Thoracic aorta (tissue), 2 donors: ENCODE data around the gene ZNF750. TPM values are rescaled to one million over a fixed set of nuclear protein-coding genes. Genes with fewer than 3 reads are reported as not detected.

Experiments
- ATAC-seq: fragments of 150-250 bp; one replicate; pipeline ENCODE4 v1.8.0; 2017; ENCODE audit warnings: low read depth; ENCODE audit not compliant: insufficient number of reproducible peaks, low FRiP score
- DNase-seq: peaks from one replicate; pipeline ENCODE4 v3.0.0-alpha.2; 2020; ENCODE audit warnings: low spot score
- H3K27ac ChIP-seq, 2 donors: fragments of 200-600 bp; sonication (generic); 1 replicate in 1 of 2; 2 replicates in 1 of 2; pipeline ENCODE4 v1.5.1; 2016; ENCODE audit warnings: mild to moderate bottlenecking in 2 of 2, moderate library complexity in 2 of 2
- H3K27me3 ChIP-seq: fragments of 200-600 bp; sonication (generic); replicated peaks from 2 replicates; pipeline ENCODE4 v1.6.0; 2016; ENCODE audit warnings: mild to moderate bottlenecking; ENCODE audit not compliant: insufficient read depth
- H3K36me3 ChIP-seq: fragments of 200-600 bp; sonication (generic); one replicate; pipeline ENCODE4 v1.5.1; 2016
- H3K4me1 ChIP-seq, 2 donors: fragments of 200-600 bp; sonication (generic); 1 replicate in 1 of 2; 2 replicates in 1 of 2; pipeline versions ENCODE4 v1.5.1 to v1.6.0; 2016; ENCODE audit warnings: low read depth in 2 of 2, mild to moderate bottlenecking in 1 of 2; ENCODE audit not compliant: control insufficient read depth in 1 of 2
- H3K4me3 ChIP-seq: fragments of 200-600 bp; sonication (generic); 2 replicates; pipeline ENCODE4 v1.5.1; 2016; ENCODE audit warnings: mild to moderate bottlenecking
- H3K9me3 ChIP-seq: fragments of 200-600 bp; sonication (generic); 2 replicates; pipeline ENCODE4 v1.5.1; 2016
- CTCF ChIP-seq: fragments of 200-600 bp; sonication (generic); IDR thresholded peaks from one replicate; pipeline ENCODE4 v1.5.1; 2019; ENCODE audit warnings: antibody characterized with exemption
- total RNA-seq, 2 donors: library from RNA; depleted of rRNA; stranded (reverse); fragments of >200 nt; gene quantifications; one replicate each; pipeline versions ENCODE4 v1.1.0 to v1.2.3, GENCODE V29; 2016

ZNF750 gene
- total RNA-seq, 2 donors from 2014 or later = not detected

- TF ChIP-seq CTCF = no peak
- H3K4me3 ChIP-seq = no peak overlapping the region
- ATAC-seq = no peak
- no peak for DNase-seq
- H3K27ac ChIP-seq = no peak overlapping the region
- H3K9me3 ChIP-seq = no peaks in the 10 kb centered on the region
- H3K4me1 ChIP-seq = no peaks in the 10 kb centered on the region
- no peaks in the 10 kb centered on the region for H3K27me3 ChIP-seq
- no peaks in the 10 kb centered on the region for H3K36me3 ChIP-seq
These were observed 9.6 kb downstream of the ZNF750 start for GRCh38 chr17:82830249-82830661.

GRCh38 chr17:82828875-82829487, 10.8 kb downstream of the ZNF750 start:
- ATAC-seq = no peak
- H3K36me3 ChIP-seq = no peaks in the 10 kb centered on the region
- no peak overlapping the region for H3K27ac ChIP-seq
- no peaks in the 10 kb centered on the region for H3K9me3 ChIP-seq
- no peak for TF ChIP-seq CTCF
- H3K4me3 ChIP-seq = no peak overlapping the region
- DNase-seq = no peak
- H3K27me3 ChIP-seq = no peaks in the 10 kb centered on the region
- no peaks in the 10 kb centered on the region for H3K4me1 ChIP-seq

DNA sequence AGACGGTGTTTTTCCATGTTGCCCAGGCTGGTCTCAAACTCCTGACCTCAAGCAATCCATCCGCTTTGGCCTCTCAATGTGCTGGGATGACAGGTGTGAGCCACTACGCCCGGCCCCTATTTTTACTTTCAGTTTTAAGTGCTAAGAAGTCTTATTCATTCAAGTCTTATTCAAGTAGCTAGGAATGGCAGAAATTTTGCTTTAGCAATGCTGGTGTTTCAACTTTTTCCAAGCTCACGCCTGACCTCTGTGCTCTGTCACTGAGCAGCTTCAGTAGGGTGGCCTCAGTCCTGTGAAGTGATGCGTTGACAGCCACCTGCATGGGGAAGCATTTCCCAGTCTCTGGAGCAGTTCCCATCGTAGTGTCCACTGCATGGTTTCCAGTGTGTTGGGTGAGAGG, 12.9 kb downstream of the ZNF750 start:
- H3K27me3 ChIP-seq = no peaks in the 10 kb centered on the region
- DNase-seq (no peak), ATAC-seq (no peak)
- H3K9me3 ChIP-seq = no peaks in the 10 kb centered on the region
- no peak for TF ChIP-seq CTCF
- no peaks in the 10 kb centered on the region for H3K36me3 ChIP-seq
- H3K4me3 ChIP-seq = no peak overlapping the region
- no peaks in the 10 kb centered on the region for H3K4me1 ChIP-seq
- no peak overlapping the region for H3K27ac ChIP-seq

DNA sequence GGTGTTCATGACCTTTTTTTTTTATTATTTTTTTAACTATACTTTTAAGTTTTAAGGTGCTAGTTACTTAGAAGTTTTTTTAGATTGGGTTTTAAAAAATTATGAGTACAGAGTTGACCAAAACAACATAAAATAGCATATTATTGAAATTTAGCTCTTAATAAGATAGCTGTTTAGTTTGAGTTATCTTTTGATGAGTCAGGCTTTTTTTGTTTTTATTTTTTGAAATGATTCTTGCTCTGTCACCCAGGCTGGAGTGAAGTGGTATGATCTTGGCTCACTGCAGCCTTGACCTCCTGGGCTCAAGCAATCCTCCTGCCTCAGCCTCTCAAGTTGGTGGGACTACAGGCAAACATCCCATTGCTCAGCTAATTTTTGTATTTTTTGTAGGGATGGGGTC, 13.6 kb downstream of the ZNF750 start:
- Histone ChIP-seq H3K9me3 (no peaks in the 10 kb centered on the region), H3K36me3 (no peaks in the 10 kb centered on the region), H3K27ac (no peak overlapping the region), H3K27me3 (no peaks in the 10 kb centered on the region), H3K4me3 (no peak overlapping the region), H3K4me1 (no peaks in the 10 kb centered on the region)
- ATAC-seq (no peak), DNase-seq (no peak)
- no peak for TF ChIP-seq CTCF

GRCh38 chr17:82825540-82826124, 14.2 kb downstream of the ZNF750 start:
- H3K36me3 ChIP-seq = no peaks in the 10 kb centered on the region
- DNase-seq = no peak
- H3K4me1 ChIP-seq = no peaks in the 10 kb centered on the region

More at GRCh38 chr17:82825540-82826124, 14.2 kb downstream of the ZNF750 start:
- Histone ChIP-seq H3K9me3 (peaks cover 2% of the 10 kb centered on the region), H3K27ac (no peak overlapping the region), H3K4me3 (no peak overlapping the region), H3K27me3 (no peaks in the 10 kb centered on the region)
- ATAC-seq = no peak
- no peak for TF ChIP-seq CTCF
